Neuronal stem cell (in vitro differentiated cells): ENCODE data around the gene ZRANB1.
A peak's percentile ranks its signal among the peaks of the same experiment; 100 is the strongest.

ENCODE experiments used
- DNase-seq: peaks from one replicate; pipeline ENCODE4 v3.0.0-alpha.2; 2013; ENCODE audit warnings: low spot score
- H2AFZ ChIP-seq: one replicate; pipeline ENCODE4 v1.6.1; 2013; ENCODE audit warnings: mild to moderate bottlenecking, low read length, inconsistent platforms
- H2AK5ac ChIP-seq: 2 replicates; pipeline ENCODE4 v1.6.1; 2013; ENCODE audit warnings: low read depth, mild to moderate bottlenecking, inconsistent platforms, low read length, moderate library complexity, mixed read lengths
- H2BK120ac ChIP-seq: 2 replicates; pipeline ENCODE4 v1.6.1; 2013; ENCODE audit warnings: low read depth, mild to moderate bottlenecking, inconsistent platforms, low read length, moderate library complexity, mixed read lengths
- H2BK12ac ChIP-seq: one replicate; pipeline ENCODE4 v1.6.1; 2013; ENCODE audit warnings: low read length, inconsistent platforms
- H2BK15ac ChIP-seq: 2 replicates; pipeline ENCODE4 v1.6.1; 2013; ENCODE audit warnings: mild to moderate bottlenecking, low read length, inconsistent platforms, mixed read lengths
- H2BK5ac ChIP-seq: one replicate; pipeline ENCODE4 v1.6.1; 2013; ENCODE audit warnings: inconsistent platforms, mild to moderate bottlenecking, low read length, moderate library complexity
- H3K14ac ChIP-seq: one replicate; pipeline ENCODE4 v1.6.1; 2013; ENCODE audit warnings: low read length, inconsistent platforms
- H3K18ac ChIP-seq: 2 replicates; pipeline ENCODE4 v1.6.1; 2013; ENCODE audit warnings: low read length, inconsistent platforms
- H3K23ac ChIP-seq: 2 replicates; pipeline ENCODE4 v1.6.1; 2013; ENCODE audit warnings: low read depth, mild to moderate bottlenecking, mixed read lengths, low read length, inconsistent platforms; ENCODE audit not compliant: poor library complexity
- H3K27ac ChIP-seq: replicated peaks from 3 replicates; pipeline ENCODE4 v1.5.1; 2013; ENCODE audit warnings: low read length, inconsistent platforms
- H3K27me3 ChIP-seq, 3 experiments: 2 replicates each; pipeline ENCODE4 v1.6.1; 2013; ENCODE audit warnings: low read length in 3 of 3, mild to moderate bottlenecking in 2 of 3, inconsistent platforms in 1 of 3, low read depth in 1 of 3, mixed read lengths in 1 of 3, moderate library complexity in 1 of 3; ENCODE audit not compliant: control insufficient read depth in 3 of 3, insufficient read depth in 3 of 3
- H3K36me3 ChIP-seq, 2 donors: replicated peaks in 1 of 2; 2 replicates each; pipeline ENCODE4 v1.6.1; 2013; ENCODE audit warnings: low read length in 2 of 2; ENCODE audit not compliant: control insufficient read depth in 2 of 2, insufficient read depth in 2 of 2
- H3K4ac ChIP-seq: 2 replicates; pipeline ENCODE4 v1.6.1; 2013; ENCODE audit warnings: inconsistent platforms, mild to moderate bottlenecking, low read length, moderate library complexity
- H3K4me1 ChIP-seq, 2 donors: 1 replicate in 1 of 2; 2 replicates in 1 of 2; pipeline ENCODE4 v1.6.1; 2013; ENCODE audit warnings: low read length in 2 of 2, low read depth in 1 of 2; ENCODE audit not compliant: control insufficient read depth in 2 of 2, insufficient read depth in 1 of 2
- H3K4me2 ChIP-seq: one replicate; pipeline ENCODE4 v1.6.1; 2013; ENCODE audit warnings: mild to moderate bottlenecking, low read length, inconsistent platforms; ENCODE audit not compliant: insufficient read depth, poor library complexity, severe bottlenecking
- H3K4me3 ChIP-seq, 2 donors: 2 replicates each; pipeline ENCODE4 v1.5.1; 2013; ENCODE audit warnings: low read length in 2 of 2, mild to moderate bottlenecking in 2 of 2, inconsistent platforms in 1 of 2, moderate library complexity in 1 of 2
- H3K79me1 ChIP-seq: one replicate; pipeline ENCODE4 v1.6.1; 2013; ENCODE audit warnings: low read depth, mild to moderate bottlenecking, inconsistent platforms, low read length, moderate library complexity
- H3K9ac ChIP-seq: one replicate; pipeline ENCODE4 v1.6.1; 2013; ENCODE audit warnings: mild to moderate bottlenecking, low read depth, low read length, inconsistent platforms; ENCODE audit not compliant: poor library complexity
- H3K9me3 ChIP-seq, 2 donors: replicated peaks in 1 of 2; 2 replicates each; pipeline versions ENCODE3 to v1.6.1; 2013; ENCODE audit warnings: low read length in 2 of 2, mild to moderate bottlenecking in 2 of 2, inconsistent platforms in 1 of 2, low read depth in 1 of 2, mixed read lengths in 1 of 2, moderate library complexity in 1 of 2; ENCODE audit not compliant: control insufficient read depth in 2 of 2, insufficient read depth in 1 of 2
- H4K8ac ChIP-seq: one replicate; pipeline ENCODE4 v1.6.1; 2013; ENCODE audit warnings: low read depth, mild to moderate bottlenecking, inconsistent platforms, low read length, moderate library complexity
- H4K91ac ChIP-seq: one replicate; pipeline ENCODE4 v1.6.1; 2013; ENCODE audit warnings: low read length, low read depth, mild to moderate bottlenecking, inconsistent platforms; ENCODE audit not compliant: poor library complexity
- WGBS, 2 donors: extraction: QIAGEN DNeasy Blood & Tissue Kit; methylation state at CpG; one replicate each; pipeline ENCODE4 v1.1.7; 2013; ENCODE audit warnings: missing lambda C conversion rate in 2 of 2, mixed read lengths in 1 of 2; ENCODE audit not compliant: insufficient read length in 2 of 2, insufficient replicate concordance in 1 of 2; ENCODE audit errors: extremely low coverage in 2 of 2; 5-methylcytosine and 5-hydroxymethylcytosine counted together

Gene ZRANB1

DNA sequence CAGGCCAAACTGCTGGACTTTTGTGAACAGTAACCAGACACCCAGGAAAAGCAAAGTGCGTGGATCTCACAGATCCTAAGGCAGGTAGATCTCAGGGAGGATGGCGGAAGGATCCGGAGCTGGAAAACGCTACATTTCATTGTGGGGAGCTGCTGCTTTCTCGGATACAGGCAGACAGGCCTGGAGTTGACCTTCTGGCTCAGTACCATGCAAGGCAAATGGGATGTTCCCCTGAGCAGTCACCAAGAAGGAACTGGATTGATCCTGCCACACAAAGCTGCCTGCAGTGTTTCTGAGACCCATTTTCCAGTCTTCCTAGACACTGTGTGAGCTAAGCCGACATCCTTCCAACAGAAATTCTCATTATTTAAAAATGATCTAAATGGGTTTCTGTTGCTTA lies 65.5 kb downstream of the ZRANB1 start:
- Histone ChIP-seq H2AFZ (no peak overlapping the region), H2BK15ac (no peak overlapping the region), H3K18ac (no peak overlapping the region), H3K9ac (no peak overlapping the region), H3K4ac (no peak overlapping the region), H4K8ac (no peak overlapping the region), H2AK5ac (no peak overlapping the region), H3K27ac (no peak overlapping the region), H3K4me3 (no peak overlapping the region), H2BK5ac (no peak overlapping the region), H3K36me3 (peaks cover 7 to 54% of the 10 kb centered on the region in 2 donors), H3K4me1 (peaks cover 4 to 28% of the 10 kb centered on the region in 2 donors), H3K23ac (no peak overlapping the region), H2BK12ac (no peak overlapping the region), H2BK120ac (no peak overlapping the region), H3K14ac (no peak overlapping the region), H3K27me3 (no peaks in the 10 kb centered on the region), H3K79me1 (peaks cover 29% of the 10 kb centered on the region), H3K4me2 (no peak overlapping the region), H4K91ac (no peak overlapping the region), H3K9me3 (peaks cover 0 to 2% of the 10 kb centered on the region in 2 donors)
- WGBS, 2 donors = no CpG with 5 or more reads among the region's 6 CpGs
- DNase-seq = no peak

DNA sequence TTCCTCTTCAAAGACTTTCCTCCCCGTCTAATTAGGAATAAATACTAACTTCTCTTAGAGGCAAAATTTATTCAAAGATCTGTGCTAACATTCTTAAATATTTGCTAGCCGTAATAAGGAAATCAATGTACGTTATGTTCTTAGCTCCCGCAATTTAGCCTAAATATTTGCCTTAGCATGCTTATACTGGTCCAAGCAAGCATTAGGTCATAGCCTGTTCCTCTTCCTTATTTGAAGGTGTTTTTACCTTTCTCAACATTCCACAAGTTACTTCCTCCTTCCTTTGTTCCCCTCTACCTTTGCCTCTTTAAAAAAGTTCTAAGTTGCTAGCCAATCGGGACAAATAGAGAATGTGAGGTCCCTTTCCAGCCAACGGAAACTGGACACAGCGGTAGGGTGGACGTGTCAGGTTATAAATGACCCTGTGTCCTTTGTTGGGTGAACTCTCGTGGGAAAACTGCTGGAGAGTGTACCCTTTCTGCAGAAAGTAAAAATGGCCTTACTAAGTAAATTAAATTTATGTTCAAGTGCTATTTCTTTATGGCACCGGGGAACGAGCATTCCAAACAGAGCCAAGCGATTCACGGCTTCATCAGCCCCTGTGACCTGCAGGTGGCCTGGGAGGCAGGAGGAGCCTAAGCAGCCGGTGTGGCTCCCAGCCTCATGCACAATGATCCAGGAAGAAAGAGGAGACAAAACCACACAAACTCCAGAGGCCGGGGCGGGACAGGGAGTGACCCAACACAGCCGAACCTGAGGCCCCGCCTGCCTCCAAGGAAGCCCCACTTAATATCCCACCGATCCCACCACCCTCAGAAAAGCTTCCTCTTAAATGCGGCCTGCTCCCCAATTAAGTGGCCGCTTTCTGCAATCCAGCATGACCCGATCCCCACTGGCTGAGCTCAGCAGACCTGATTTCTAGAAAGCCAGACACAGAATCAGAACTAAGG lies 67.0 kb downstream of the ZRANB1 start:
- H4K8ac ChIP-seq = no peak overlapping the region
- H3K4ac ChIP-seq = no peak overlapping the region
- no peak overlapping the region for H3K4me2 ChIP-seq
- H3K36me3 ChIP-seq = peaks cover 4 to 59% of the 10 kb centered on the region in 2 donors
- no peak overlapping the region for H3K18ac ChIP-seq
- H3K9ac ChIP-seq = no peak overlapping the region
- no peaks in the 10 kb centered on the region for H3K27me3 ChIP-seq
- DNase-seq = no peak
- H2BK5ac ChIP-seq = no peak overlapping the region
- H3K4me1 ChIP-seq = peaks cover 4 to 27% of the 10 kb centered on the region in 2 donors
- H2AK5ac ChIP-seq = no peak overlapping the region
- H3K9me3 ChIP-seq = peaks cover 0 to 2% of the 10 kb centered on the region in 2 donors
- no CpG with 5 or more reads among the region's 22 CpGs for WGBS, 2 donors
- no peak overlapping the region for H3K4me3 ChIP-seq
- no peak overlapping the region for H2BK12ac ChIP-seq
- H2BK120ac ChIP-seq = peak overlapping the region; percentile 8
- H3K27ac ChIP-seq = no peak overlapping the region
- peaks cover 20% of the 10 kb centered on the region for H3K79me1 ChIP-seq
- H2BK15ac ChIP-seq = no peak overlapping the region
- no peak overlapping the region for H3K14ac ChIP-seq
- no peak overlapping the region for H4K91ac ChIP-seq
- H2AFZ ChIP-seq = no peak overlapping the region
- H3K23ac ChIP-seq = no peak overlapping the region

- Histone ChIP-seq H3K4me1 (peaks cover 4 to 25% of the 10 kb centered on the region in 2 donors), H3K23ac (no peak overlapping the region), H3K27me3 (no peaks in the 10 kb centered on the region), H3K14ac (no peak overlapping the region), H3K4me2 (no peak overlapping the region), H3K79me1 (peaks cover 20% of the 10 kb centered on the region), H3K18ac (no peak overlapping the region), H3K9me3 (peaks cover 0 to 2% of the 10 kb centered on the region in 2 donors), H2AK5ac (no peak overlapping the region), H3K4me3 (no peak overlapping the region), H3K27ac (peak overlapping the region; percentile 16), H4K8ac (no peak overlapping the region), H2AFZ (no peak overlapping the region), H2BK15ac (no peak overlapping the region), H3K9ac (no peak overlapping the region), H4K91ac (no peak overlapping the region), H2BK12ac (no peak overlapping the region), H2BK5ac (no peak overlapping the region), H3K36me3 (peaks cover 2 to 65% of the 10 kb centered on the region in 2 donors), H2BK120ac (peak overlapping the region; percentile 8), H3K4ac (no peak overlapping the region)
- no CpG with 5 or more reads among the region's 15 CpGs for WGBS, 2 donors
- DNase-seq = no peak
Observed at GRCh38 chr10:125009661-125010161, 67.8 kb downstream of the ZRANB1 start.

GRCh38 chr10:125010362-125010761 lies 68.4 kb downstream of the ZRANB1 start:
- no peak overlapping the region for H2AK5ac ChIP-seq
- H3K27ac ChIP-seq = no peak overlapping the region
- H3K79me1 ChIP-seq = peaks cover 14% of the 10 kb centered on the region
- DNase-seq = no peak
- no peak overlapping the region for H2BK15ac ChIP-seq
- no peaks in the 10 kb centered on the region for H3K27me3 ChIP-seq
- H3K9me3 ChIP-seq = peaks cover 0 to 2% of the 10 kb centered on the region in 2 donors
- H4K91ac ChIP-seq = no peak overlapping the region
- H2BK12ac ChIP-seq = no peak overlapping the region
- no peak overlapping the region for H4K8ac ChIP-seq
- no peak overlapping the region for H2AFZ ChIP-seq
- no peak overlapping the region for H3K18ac ChIP-seq
- H3K4me2 ChIP-seq = no peak overlapping the region
- H3K4me1 ChIP-seq = peaks cover 4 to 18% of the 10 kb centered on the region in 2 donors
- peaks cover 2 to 67% of the 10 kb centered on the region in 2 donors for H3K36me3 ChIP-seq
- H3K14ac ChIP-seq = no peak overlapping the region
- H2BK5ac ChIP-seq = no peak overlapping the region
- no peak overlapping the region for H3K9ac ChIP-seq
- no CpG with 5 or more reads among the region's 5 CpGs for WGBS, 2 donors
- no peak overlapping the region for H3K4me3 ChIP-seq
- no peak overlapping the region for H3K4ac ChIP-seq
- no peak overlapping the region for H3K23ac ChIP-seq
- H2BK120ac ChIP-seq = no peak overlapping the region
